ENCODE measurements around the gene GPD1L.
"Not testable (repeated sequence)": the region's sequence is repeated elsewhere in the genome, so short reads cannot be mapped to it uniquely, and the experiment has no call there.

Gene GPD1L

GRCh38 chr3:32105291-32106131 is 909 bp upstream of the GPD1L start:
- no peak for DNase-seq (ENCODE audit: low read depth in 2 of 2, low spot score in 1 of 2)

DNA sequence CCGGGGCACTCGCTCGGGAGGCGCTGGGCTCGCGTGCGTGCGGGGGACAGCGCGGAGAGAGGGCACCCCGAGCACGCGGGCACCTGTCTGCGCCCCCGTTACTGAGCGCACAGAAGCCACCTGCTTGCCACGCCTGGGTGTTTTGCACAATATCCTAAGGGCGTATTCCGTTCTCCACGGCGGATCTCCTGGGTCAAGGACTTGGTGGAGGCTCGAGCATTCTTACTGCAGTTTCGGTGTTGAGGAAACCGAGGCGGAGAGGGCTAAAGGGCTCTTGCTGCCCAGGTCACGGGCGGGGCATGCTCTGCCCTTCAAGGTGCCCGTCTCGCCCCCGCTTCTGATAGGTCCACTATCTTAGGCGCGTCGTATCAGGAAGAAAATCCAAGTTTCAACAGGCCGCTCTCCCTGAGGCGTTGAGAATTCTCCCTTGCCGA is 526 bp downstream of the GPD1L start:
- DNase-seq (ENCODE audit: low read depth in 2 of 2, low spot score in 1 of 2): no peak

DNA sequence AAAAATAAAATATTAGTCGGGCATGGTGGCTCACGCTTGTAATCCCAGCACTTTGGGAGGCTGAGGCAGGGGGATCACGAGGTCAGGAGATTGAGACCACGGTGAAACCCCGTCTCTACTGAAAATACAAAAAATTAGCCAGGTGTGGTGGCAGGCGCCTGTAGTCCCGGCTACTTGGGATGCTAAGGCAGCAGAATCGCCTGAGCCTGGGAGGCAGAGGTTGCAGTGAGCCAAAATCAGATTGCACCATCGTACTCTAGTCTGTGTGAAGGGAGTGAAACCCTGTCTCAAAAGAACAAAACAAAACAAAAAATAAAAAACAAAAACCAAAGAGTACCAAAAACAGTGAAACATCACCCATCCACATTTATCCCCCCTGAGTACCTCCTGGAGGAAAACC is 1.8 kb downstream of the GPD1L start:
- not testable (repeated sequence) for DNase-seq (ENCODE audit: low read depth in 2 of 2, low spot score in 1 of 2)

DNA sequence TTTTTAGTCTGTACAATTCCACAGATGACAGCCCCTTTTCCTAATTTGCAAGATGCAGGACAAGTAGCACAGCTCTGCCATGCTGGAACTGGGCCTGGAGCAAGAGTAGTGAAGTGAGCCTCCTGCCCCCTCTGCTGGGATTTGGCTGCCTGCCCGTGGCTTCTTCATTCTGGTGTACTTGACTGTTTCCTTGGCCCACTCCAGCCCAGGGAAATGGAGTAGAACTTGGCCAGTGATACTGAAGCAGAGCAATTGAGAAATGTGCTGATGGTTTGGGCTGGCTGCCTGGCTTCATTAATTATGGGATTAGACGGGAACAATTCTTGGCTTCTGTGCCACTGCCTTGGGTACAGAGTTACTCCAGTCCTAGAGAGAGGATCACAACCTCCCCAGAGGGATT is 2.8 kb downstream of the GPD1L start:
- DNase-seq (ENCODE audit: low read depth in 2 of 2, low spot score in 1 of 2): no peak

DNA sequence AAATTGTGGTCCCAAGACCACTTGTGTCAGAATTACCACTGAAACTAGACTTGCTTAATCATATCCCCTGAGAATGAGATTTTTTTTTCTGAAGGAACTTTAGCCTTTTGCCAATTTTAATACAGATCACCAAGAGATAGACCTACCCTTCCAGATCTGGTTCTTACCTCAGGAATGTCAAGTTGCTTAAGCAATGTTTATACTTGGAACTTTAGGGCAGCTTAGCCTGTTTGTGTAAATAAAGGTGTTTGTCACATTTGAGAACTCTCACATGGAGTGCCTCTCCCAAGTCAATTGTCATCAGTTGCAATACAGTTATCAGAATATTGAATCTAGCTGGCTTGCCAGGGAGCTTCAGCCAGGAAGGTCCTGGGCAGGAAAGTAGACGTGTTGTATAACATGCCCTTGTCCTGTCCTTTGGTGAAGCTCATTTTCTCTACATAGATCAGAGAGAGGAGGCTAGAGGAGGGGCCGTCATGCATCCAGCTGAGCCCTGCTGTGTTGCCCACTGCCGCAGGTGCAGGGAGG is 3.9 kb downstream of the GPD1L start:
- DNase-seq (ENCODE audit: low read depth in 2 of 2, low spot score in 1 of 2): no peak

DNA sequence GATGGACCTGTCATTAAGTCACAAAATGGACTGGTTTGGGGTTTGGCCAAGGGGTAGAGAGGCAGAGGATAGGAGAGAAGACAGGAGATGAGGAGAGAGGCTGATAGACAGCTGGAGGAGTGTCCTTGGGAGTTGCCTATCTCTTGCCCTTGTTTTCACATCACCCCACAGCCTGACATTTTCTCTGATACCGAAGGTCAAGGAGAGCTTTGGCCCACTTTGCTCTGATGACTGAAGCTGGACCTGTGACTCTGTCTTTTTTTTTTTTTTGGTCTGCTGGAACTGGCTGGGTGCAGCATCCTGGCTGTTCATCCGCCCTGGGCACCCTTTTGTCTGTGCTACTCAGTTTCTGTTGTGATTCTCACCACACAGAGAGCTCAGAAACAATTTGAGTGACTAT is 5.1 kb downstream of the GPD1L start:
- no peak for DNase-seq (ENCODE audit: low read depth in 2 of 2, low spot score in 1 of 2)

- no peak for DNase-seq (ENCODE audit: low read depth in 2 of 2, low spot score in 1 of 2)
These were observed 7.1 kb downstream of the GPD1L start for GRCh38 chr3:32113566-32113965.

GRCh38 chr3:32113981-32114545 is 7.6 kb downstream of the GPD1L start:
- DNase-seq (ENCODE audit: low read depth in 2 of 2, low spot score in 1 of 2): no peak

DNA sequence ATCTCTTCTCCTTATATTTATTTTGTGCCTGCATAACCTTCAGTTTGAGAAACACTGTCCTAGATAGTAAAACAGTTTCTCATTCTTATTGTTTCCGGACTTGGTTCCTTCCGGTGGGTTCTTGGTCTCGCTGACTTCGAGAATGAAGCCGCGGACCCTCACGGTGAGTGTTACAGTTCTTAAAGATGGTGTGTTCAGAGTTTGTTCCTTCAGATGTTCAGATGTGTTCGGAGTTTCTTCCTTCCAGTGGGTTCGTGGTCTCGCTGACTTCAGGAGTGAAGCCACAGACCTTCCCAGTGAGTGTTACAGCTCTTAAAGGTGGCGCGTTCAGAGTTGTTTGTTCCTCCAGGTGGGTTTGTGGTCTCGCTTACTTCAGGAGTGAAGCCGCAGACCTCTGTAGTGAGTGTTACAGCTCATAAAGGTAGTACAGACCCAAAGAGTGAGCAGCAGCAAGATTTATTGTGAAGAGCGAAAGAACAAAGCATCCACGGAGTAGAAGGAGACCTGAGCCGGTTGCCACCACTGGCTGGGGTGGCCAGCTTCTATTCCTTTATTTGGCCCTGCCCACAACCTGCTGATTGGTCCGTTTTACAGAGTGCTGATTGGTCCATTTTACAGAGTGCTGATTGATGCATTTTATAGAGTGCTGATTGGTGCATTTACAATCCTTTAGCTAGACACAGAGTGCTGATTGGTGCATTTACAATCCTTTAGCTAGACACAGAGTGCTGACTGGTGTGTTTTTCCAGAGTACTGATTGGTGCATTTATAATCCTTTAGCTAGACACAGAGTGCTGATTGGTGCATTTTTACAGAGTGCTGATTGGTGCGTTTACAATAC is 8.3 kb downstream of the GPD1L start:
- peak; percentile 13 to 30 for DNase-seq (ENCODE audit: low read depth in 2 of 2, low spot score in 1 of 2)

DNA sequence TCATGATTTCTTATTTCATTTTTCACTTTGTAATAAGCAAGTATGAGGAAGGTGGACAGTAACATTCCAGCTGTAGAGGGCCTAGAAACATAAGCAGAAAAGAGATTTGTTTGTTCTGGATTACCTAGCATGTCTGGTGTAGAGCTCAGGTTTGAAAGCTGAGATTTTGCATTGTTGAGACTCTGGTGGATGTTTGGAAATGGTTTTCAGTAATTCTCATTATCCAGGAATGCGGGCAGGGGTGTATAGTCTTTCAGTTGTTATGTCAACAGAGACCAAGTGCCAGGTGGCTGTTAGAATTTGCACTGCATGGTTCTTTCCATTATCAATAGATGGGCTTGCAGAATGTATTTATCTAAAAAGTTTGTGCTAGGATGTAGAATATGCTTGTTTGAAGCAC is 10.9 kb downstream of the GPD1L start:
- no peak for DNase-seq (ENCODE audit: low read depth in 2 of 2, low spot score in 1 of 2)

DNA sequence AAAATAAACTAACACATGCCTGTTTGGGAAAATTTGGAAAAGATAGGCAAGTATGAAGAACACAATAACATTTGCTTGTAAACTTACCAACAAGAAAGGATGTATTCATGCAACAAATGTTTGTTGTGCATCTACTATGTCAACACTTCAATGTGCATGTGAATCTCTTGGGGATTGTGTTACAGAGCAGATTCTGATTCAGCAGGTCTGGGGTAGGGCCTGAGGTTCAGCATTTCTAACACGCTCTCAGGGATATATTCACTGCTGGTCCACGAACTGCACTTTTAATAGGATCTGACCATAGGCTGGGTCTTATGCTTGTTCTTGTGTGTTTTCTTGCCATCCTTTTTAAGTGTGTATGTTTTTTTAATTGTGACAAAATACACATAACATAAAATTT is 11.8 kb downstream of the GPD1L start:
- no peak for DNase-seq (ENCODE audit: low read depth in 2 of 2, low spot score in 1 of 2)

DNA sequence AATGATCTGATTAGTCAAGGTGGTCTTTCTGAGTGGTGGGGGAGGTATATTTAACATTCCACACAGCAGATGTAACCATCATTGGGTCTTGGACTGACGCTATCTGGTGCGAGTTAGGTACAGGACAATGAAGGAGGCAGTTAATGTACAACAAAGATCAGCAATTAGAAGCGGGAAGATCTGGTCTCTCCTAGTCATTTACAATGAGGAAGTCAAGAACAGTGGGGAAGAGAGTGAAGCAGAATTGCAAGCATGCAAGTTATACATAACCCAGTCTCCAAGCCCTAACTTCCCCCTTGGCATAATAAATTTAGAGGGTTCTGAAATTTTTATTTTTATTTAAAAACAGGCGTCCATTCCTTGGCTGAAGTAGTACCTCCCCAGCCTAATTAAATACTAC is 14.1 kb downstream of the GPD1L start:
- DNase-seq (ENCODE audit: low read depth in 2 of 2, low spot score in 1 of 2): no peak

DNA sequence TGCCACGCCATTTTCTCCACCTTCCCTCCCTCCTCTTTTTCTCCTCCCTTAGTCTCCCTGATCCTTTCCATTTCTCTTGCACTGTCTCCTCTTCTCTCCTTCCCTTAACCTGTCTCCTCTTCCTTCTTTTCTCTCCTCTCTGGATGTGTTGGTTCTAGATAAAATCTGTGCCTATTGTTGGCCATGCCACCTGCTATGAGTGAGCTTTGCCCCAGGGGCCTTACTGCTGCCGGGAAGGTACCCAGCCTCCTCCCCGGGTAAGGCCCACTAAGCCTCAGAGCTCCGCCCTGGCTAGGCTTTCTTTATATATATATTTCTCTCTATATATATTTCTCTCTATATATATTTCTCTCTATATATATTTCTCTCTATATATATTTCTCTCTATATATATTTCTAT is 14.7 kb downstream of the GPD1L start:
- DNase-seq (ENCODE audit: low read depth in 2 of 2, low spot score in 1 of 2): no peak

DNA sequence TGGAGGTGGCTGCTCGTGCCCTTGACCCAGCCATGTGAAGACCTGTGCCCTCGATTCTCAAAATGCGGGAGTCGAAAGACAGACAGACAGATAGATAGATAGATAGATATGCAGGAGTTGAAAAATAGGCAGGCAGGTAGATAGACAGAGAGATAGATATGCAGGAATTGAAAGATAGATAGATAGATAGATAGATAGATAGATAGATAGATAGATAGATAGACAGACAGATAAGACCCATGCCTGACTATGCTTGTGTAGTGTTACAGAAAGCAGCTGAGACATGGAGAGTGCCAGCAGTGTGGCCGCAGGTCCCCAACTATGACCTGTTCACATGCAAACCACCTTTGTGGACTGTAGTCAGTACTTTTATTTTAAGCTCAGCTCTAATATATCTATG is 17.2 kb downstream of the GPD1L start:
- DNase-seq (ENCODE audit: low read depth in 2 of 2, low spot score in 1 of 2): no peak

DNA sequence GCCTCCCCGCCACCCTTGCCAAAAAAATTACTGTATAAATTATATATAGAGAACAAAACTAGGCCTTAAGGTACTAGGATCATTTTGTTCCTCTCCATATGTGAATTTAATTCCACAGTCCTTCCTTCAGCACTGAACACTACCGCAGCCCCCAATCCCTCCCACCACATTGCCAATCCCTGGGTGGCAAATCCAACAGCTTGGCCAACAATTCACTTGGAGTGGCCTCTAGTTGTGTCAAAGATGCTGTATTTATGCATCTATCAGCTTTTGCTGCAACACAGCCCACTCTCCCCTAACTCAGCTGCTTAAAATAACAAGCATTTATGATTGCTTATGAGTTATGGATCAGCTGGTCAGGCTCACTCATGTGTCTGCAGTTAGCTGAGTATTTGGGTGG is 18.6 kb downstream of the GPD1L start:
- no peak for DNase-seq (ENCODE audit: low read depth in 2 of 2, low spot score in 1 of 2)

GRCh38 chr3:32126305-32127015 is 20.0 kb downstream of the GPD1L start:
- DNase-seq (ENCODE audit: low read depth in 2 of 2, low spot score in 1 of 2): no peak

DNA sequence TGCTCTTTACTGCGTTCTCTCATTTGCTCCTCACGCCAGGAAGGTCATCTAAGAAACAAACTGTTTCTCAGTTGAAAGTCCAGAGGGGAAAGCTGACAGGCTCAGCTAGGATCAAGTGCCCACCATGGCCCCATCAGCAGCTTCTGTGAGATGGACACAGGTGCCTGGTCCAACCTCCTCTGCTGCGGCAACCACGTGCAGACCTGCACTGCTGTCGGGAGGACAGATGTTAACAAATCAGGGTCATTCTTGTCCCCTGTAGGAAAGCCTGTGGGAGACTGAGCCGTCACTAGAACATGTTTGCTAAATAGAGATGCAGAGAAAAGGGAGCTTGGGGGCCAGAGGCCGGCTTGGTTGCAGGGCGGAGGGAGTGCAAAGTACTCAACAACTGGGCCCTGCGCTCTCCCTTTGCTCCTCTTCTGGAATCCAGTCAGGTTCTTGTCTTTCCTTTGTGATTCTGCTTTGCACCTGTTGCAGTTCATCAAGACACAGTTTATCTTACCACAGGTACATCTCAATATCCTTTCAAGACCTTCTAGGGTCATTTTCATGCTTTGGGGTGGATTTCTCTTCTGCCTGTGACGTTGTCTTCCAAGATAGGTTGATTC is 20.9 kb downstream of the GPD1L start:
- DNase-seq (ENCODE audit: low read depth in 2 of 2, low spot score in 1 of 2): no peak

GRCh38 chr3:32128936-32129335 is 22.5 kb downstream of the GPD1L start:
- no peak for DNase-seq (ENCODE audit: low read depth in 2 of 2, low spot score in 1 of 2)

- DNase-seq (ENCODE audit: low read depth in 2 of 2, low spot score in 1 of 2): no peak
These were observed 23.4 kb downstream of the GPD1L start for GRCh38 chr3:32129832-32130231.

- DNase-seq (ENCODE audit: low read depth in 2 of 2, low spot score in 1 of 2): no peak
These were observed 25.7 kb downstream of the GPD1L start for GRCh38 chr3:32132121-32132520.

GRCh38 chr3:32132706-32133105 is 26.3 kb downstream of the GPD1L start:
- no peak for DNase-seq (ENCODE audit: low read depth in 2 of 2, low spot score in 1 of 2)
